ENCODE data around the gene HDAC9.

DNA sequence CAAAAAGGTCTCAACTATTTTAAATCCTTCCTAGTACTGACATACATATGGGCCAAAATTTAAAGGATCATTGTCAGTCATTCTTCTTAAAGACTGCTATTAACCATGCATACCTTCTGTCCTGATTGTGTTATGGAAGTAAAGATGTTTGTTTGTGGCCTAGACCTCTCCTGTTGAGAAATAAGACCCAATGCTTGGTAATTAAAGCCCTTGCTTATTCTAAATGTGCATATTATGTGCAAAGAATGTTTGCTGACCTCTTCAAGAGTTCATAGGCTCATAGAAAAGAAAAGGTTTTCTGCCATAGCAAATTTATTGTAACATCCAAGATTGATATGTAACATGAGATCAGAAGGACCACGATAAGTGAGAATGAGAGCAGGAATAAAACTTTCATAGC is 476.3 kb downstream of the HDAC9 start:
- no peak for TF ChIP-seq CTCF (conservative IDR thresholded peaks at IDR 0.05)
- TF ChIP-seq ZFX (IDR thresholded peaks at IDR 0.05), result no peak
